C1 segment of cervical spinal cord (tissue), 14 donors: ENCODE measurements around the gene CORO7.
"Not testable (repeated sequence)": the region's sequence is repeated elsewhere in the genome, so short reads cannot be mapped to it uniquely, and the experiment has no call there.

Source experiments
- DNase-seq, 14 donors: peaks; one replicate each; lab custom pipeline; 2025; lab: John Stamatoyannopoulos, UW

The CORO7 gene

DNA sequence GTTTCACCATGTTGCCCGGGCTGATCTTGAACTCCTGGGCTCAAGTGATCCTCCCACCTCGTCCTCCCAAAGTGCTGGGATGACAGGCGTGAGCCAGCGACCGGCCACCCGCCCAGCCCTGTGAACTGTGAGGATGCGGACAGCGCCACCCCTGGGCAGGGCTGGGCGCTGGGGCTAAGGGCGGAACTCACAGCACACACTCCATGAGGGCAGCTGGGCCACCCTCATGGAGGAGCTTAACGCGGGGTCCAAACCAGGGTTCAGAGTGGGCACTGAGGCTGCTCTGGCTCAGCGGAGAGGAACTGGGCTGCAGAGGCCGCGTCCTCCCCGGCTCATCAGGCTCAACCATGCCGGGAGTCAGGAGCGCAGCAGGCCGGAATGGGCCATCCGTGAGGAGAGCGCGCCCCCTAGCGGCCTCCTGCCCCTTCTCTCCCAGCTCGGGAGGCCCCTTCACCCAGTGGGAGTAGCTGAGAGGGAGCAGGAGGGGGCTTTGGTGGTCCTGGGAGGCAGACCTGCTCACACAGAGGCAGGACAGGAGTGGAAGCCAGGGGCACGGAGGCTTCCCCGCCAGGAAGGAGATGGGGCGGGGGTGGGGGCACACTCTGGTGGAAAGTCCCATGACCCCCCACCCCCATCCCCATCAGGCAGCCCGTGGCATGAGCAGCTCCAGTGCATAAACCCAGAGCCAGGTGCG, 13.8 kb downstream of the CORO7 start:
- peak in 13 of 14 donors; percentile 19 to 82 (median 51) for DNase-seq

DNA sequence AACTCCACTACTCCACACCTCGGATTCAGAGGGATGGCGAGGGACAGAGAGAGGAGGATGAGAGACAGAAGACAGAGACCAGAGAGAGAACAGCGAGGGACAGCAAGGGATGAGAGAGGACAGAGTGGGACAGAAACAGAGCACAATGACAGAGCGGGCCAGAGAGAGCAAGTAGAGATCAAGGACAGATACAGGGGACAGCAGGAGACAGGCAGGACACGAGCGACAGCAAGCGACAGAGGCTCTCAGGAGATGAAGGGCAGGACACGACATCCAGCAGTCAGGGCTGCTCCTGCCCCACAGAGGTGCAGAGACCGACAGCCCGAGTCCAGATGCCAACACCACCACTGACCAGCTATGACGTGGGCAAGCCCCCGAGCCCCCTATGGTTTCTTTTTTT, 14.9 kb downstream of the CORO7 start:
- DNase-seq = no peak

DNA sequence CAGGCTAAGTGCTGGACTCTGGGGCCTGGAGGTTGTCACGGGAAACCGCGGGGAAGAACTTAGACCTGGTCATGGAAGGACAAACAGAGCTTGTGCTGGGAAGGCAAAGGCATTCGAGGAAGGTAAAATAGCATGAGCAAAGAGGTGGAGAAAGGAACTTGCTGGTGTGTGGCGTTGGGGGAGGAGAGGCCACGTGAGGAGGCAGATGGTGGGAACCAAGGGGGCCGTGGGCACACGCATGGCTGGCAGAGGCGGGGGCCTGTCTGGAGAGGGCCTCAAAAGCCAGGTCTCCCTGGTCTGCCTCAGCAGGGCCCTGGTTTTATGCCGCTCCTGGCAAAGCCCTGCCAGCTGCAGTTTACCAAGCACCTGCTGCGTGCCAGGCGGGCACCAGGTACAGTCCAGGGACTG, 15.3 kb downstream of the CORO7 start:
- DNase-seq = peak in 1 of 14 donors; percentile 33

DNA sequence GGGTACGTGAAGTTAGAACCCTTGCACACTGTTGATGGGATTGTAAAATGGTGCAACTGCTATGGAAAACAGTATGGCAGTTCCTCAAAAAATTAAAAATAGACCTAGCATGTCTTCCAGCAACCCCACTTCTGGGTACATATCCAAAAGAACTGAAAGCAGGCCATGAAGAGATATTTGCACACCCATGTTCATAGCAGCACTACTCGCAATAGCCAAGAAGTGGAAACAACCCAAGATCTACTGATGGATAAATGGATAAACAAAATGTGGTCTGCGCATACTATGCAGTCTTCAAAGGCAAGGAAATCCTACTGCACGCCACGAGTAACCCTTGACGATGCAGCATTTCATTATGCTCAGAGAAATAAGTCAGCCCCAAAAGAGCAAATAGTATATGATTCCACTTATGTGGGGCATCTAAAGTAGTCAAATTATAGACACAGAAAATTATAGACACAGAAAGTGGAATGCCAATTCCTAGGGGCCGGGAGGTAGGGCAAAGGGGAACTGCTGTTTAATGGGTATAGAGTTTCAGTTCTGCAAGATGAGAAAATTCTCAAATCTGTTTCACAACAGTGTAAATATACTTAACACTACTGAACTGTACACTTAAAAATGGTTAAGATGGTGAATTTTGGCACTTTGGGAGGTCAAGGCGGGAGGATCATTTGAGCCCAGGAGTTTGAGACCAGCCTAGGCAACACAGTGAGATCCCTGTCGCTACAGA, 17.2 kb downstream of the CORO7 start:
- no peak for DNase-seq

DNA sequence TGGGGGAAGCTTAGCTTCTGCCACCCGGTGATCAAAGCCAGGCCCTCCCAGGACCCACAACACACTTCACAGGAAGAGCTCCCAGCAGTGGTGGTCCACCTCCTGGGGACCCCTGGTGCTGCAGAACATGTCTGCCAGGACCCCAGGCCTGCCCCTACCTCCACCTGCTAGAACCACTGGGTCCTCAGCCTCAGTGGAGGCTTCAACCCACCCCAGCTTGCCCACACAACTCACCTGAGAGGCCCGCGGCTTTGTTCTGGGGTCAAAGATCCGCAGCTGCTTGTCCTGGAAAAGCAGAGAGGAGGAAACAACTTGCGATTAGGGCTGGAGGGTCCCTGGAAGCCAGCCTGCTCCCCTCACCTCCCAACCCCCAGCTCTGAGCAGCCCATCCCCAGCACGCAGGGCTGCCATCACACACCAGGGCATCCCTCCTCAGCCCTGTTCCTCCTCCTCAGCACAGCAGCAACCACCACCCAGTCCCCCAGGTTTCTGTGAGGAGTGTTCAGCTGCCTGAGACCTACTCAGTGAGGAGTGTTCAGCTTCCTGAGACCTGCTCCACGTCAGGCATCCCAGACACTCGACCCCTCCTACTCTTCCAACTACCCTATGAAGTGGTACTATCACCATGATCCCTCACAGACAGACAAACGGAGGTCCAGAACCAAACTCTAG, 21.2 kb downstream of the CORO7 start:
- DNase-seq = no peak

DNA sequence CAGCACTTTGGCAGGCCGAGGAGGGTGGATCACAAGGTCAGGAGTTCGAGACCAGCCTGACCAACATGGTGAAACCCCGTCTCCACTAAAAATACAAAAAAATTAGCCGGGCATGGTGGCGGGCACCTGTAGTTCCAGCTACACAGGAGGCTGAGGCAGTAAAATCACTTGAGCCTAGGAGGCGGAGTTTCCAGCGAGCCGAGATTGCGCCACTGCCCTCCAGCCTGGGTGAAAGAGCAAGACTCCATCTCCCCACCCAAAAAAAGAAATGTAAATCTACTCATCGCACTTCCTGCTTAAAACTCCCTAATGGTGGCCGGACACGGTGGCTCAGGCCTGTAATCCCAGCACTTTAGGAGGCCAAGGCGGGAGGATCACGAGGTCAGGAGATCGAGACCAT, 22.5 kb downstream of the CORO7 start:
- not testable (repeated sequence) for DNase-seq

DNA sequence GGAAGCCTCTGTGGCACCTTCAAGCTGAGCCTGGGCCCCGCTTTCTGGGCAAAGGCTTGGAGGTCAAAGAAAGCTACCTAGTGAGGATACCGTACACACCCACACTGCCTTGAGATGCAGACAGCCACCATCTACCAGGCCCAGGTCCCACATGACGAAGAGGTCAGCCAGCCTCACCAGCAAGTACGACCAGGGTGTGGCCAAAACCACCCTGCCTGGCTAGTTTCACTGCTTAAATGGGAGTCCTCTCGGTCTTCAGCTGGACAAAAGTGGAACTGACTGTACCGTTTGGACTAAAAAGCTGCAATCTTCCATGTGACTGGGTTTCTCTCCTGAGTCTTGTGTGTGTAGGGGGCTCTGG, 23.2 kb downstream of the CORO7 start:
- no peak for DNase-seq

DNA sequence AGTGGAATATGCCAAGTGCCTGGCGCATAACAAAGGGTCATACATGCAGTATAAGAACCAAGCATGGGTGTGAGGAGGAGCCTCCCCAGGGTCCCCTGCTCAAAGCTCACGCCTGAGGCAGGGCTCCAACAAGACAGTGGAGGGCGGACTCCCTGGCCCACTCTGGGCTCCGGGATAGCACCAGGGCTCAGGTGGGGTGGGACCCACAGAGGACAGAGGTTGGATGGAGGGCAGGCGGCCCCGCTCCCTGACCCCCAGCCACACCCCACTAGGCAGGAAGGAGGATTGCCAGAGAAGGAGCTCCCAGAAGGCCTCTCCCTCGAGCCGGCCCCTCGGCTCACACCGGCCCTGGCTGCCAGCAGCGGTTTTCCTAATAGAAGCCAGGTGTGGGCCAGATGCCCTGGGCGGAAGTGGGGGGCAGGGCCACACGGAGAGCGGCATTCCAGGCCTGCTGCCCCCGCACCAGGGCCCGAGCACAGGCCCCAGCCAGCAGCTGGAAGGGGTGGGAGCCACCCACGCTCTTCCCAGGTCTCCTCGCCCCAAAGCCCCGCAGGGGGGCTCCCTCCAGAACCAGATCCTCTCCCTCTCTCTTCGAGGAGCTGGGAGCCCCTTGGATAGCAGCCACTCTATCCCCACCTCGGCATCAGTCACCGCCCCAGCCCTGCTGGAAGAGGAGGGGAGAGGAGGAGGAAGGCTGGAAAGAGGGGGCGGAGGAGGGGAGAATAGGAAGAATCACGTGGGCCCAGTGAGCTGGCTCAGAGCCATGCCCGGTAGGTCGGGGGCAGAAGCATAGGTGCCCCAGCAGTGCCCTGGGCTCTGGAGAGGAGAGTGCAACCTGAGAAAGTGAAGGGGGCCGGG, 23.8 kb downstream of the CORO7 start:
- DNase-seq = no peak

DNA sequence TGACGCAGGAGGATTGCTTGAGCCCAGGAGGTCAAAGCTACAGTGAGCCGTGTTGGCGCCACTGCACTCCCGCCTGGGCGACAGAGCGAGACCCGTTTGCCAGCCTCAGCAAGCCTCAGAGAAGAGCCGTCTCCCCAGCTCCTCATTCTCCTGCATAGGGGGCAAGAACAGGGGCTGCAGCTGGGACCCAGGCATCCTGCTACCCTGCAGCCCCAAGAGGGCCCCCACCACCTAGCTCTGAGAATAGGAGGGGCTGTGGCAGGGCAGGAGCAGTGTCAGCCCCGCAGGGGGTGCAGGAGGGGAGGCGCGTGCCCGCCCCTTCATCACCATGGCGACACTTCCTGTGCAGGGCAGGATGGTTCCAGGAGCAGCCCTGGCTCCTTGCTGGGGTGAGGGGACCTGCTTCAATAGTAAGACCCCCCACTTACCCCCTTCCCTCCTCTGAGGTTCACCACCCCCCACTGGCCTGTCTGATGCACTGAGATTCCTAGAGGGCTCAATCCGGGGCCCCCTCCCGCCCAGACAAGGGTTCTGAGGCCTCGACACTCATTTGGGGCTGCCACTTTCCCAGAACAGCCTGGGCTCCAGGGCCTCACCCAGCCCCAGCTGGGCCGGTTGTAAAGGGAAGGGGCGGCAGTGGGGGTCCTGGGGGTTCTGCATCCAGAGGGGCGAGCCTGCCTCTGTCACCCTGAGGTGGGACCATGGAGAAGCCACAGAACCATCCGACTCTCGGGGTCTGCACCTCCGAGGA, 24.6 kb downstream of the CORO7 start:
- no peak for DNase-seq

DNA sequence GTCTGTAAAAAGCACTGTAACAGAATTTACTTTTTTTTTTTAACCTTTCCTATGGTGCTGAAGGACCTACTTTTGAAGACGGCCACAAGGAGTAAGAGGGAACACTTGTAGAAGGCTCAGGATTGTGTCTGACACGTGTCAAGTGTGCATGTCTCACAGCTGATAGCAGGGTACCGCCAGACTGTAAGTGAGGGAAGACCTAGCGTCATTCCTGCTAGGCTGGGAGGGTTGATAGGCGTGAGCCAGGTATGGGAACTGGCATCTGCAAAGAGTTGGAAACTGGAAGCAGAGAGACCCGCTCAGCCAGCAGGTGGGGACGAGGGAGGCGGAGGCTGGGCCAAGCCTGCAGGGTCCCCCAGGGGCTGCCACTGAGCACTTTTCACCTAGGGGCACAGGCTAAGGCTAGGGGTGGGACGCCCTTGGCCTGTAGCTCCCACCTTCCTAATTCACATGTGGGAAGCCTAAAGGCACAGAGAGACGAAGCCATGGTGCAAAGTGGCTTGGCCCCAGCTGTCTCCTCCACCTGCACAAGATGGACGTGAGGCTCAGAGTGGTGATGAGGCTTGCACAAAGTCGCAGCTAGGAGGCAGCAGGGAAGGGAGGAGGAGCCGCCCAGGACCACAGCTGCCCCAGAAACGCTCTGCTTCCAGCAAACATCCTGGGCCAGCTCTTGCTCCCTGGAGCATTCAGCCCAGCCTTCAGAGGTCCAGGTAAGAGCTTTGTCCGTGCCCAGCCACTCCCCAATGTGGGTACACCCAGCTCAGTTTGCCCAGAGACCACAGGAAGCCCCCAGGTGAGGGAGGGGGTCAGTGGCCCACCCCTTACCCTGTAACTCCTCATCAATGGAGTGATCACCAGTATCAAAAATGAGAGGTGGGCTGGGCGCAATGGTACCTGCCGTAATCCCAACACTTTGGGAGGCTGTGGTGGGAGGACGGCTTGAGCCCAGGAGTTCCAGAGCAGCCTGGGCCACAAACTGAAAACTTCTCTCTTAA, 25.8 kb downstream of the CORO7 start:
- DNase-seq = no peak

DNA sequence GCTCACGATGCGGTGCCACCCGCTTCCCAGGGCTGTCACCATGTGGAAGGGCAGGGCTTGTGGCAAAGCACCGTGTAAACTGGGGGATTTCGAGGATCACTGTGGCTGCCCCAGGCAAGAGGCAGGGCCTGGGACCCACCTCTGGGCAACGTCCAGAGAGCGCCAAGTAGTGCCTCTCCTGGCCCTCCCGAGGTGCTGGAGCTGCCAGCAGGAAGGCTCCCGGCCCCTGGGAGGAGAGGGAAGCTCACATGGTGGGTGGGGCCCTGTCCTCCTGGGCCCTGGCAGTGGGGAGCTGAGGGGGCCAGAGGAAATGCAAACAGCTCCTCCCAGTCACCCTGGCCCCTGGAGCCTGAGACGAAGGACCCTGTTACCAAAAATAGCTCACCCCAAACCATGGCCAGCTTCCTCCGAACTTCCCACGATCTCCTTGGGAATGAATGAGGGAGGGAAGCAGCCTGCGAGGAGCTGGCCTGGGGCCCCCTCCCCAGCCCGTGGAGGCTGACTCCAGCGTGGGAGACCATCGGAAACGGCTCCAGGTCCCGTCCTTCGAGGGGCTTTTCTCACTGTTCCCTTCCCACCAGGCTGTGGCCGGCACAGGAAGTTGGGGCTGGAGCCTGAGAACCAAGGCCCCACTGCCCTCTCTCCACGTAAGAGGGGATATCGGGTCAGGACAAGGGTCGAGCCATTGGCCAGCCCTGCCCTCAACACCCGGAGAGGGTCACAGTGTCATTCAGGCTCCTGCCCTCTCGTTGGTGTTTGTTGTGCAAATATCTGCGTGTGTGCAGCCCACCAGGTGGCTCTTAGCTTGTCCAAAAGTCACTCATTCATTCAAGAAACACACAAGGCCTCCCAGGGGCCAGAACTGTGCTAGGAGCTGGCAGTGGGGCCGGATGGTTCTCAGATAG, 27.1 kb downstream of the CORO7 start:
- DNase-seq = no peak

DNA sequence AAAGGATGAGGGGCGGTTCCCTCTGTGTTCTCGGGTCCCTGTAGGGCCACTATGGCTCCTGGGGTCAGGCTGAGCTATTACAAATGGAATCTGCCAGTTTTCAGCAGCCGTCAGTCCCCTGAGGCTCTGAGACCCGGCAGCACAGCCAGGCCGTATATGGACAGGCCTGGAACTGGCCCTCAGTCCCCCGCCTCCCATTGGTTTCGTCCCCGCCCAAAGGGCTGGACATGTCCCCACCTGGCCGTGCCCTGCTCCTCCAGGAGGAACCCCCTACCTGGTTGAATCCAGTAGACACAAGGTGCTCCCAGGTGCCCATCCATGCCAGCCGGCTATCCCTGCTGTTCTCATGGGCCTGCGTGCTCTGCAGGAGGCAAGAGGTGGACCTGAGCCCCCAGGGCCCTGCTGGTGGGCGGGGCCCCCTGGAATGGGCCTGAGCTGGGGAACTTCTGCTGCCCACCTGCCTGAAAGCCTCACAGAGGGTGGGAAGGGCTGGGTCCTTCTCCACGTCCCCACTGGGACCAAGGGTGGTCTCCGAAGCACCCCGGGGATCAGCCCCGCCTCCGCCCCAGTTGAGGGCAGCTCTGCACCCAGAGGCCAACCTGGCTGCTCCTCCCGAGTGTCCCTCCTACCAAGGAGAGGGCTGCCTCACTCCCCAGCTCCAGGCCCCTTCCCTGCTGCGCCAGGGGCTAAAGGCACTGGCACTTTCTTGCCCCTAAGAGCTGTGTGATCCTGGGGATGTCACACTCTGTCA, 27.9 kb downstream of the CORO7 start:
- DNase-seq = no peak

DNA sequence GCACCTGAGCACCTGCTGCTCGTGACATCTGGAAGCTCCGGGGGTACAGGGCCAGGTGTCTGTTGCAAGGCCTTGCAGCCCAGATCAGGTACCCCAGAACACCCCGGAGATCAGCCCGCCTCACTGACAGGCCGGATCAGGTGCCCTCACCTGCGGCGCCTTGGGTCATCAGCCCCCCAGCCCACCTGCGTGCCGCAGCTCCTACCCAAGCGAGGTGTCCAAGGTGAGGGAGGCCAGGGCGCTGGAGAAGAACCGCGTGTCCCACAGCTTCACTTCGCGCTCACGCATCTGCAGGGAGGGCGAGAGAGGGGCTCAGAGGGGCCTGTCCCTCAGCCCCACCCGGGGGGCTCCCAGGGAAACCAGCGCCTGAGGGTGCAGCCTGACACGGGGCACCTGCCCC, 28.6 kb downstream of the CORO7 start:
- DNase-seq = no peak

DNA sequence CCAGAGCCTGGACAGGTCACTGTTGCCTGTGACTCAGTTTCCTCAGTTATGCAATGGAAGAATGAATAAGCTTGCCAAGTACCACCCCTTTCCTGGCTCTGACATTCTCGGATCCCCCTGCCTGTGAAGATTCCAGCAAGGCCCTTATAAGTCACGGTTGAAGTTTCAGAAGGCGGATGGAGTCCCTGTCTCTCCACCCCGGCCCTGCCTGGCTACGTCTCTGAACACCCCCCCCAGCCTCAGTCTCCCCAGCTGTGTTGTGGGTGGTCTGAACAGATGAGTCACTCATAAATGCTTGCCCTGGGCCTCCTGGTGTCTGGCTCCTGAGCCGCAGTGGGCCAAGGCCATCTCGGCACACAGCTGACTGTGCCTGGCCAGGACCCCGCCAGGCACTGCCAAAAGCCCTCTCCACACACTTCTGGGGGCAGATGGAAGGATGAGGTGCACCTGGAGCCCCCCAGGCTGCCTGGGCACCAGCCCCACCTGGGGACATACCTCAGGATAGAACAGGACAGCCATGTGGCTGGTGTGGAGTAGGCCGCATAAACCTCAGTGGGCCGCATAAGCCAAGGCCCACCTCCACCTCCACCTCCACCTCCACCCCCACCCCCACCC, 29.3 kb downstream of the CORO7 start:
- DNase-seq = no peak

DNA sequence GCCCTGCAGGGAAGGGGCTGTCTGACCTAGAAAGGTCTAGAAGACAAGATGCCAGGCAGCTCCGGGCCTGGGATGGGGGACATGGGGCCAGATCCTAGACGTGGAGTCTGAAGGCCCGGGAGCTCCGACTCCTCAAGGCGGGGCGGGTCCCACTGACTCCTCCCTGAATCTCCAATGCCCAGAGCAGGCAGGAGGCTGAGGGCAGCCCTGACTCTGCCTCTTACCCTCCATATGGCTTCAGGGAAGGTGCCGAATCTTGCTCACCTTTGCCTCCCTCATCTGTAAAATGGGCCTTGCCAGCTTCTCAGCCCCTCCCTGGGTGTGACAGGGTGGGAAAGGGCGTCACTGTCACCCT, 30.0 kb downstream of the CORO7 start:
- DNase-seq = no peak

DNA sequence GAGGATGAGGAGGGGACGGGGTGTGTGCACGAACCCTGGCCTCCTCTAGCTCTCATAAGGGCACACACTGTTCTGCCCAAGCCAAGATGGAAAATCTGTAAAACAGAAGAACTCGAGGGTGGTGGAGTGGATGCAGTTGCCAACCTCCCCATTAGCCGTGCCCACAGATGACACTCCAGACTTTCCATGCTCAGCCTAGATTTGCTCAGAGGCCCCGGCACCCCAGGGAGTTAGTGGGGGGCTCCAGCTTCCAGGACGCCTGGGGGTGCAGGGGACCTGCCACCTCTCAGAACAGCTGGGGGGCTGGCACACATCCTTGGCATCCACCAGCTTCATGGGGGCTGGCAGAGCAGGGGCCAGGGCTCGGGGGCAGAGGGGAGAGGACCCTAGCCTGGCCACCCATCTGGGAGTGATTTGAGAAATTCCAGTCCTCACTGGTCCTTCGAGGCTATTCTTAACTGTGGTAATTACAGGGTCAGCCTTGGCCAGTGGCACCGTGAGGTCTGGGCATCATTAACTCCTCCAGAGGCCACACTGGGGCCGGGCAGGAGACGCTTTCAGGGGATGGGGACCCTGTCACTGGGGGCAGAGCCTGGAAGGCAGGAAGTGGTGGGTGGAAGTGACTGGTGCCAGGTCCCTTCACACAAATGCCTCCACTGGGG, 30.5 kb downstream of the CORO7 start:
- DNase-seq = no peak

DNA sequence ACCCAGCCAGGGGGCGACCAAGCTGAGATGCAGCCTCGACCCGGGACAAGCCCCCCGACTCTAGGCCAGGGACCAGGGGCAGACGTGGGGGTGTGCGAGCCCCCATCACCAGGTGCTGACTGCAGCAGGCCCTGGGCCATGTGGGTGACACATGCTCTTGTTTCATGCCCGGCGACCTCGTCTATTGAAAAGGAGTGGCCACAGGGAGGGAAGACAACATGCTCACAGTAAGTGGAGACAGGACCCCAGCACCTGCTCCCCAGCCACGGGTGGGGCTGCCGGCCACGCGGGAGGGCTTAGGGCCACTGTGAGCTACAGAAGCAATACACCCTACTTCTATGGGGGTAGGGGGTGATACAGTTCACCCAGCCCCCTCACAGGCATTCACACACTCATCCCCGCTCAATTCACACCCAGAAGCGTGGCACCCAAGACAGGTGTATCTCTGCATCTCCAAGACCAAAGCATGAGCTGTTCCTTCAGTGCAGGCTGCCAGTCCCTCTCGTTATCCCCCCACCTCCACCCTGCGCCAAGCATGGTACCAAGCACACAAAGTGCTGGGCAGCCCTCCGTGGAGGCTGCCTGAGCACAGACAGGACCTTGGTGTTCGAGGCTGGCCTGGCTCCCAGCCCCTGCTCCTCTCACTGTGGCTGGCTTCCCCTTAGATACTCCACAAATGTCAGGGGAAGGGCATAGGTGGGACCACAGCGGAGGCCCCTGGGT, 31.2 kb downstream of the CORO7 start:
- DNase-seq = no peak
